SK-N-SH (cell line): Measurements from ENCODE around the gene DPF1. TPM values are rescaled to one million over a fixed set of nuclear protein-coding genes. Genes with fewer than 3 reads are reported as not detected.

Source experiments
- CTCF ChIA-PET: fragments of 300-600, 350-600 bp; formaldehyde crosslinking; extraction: SDS; loops from one replicate; lab custom pipeline; 2021; lab: Yijun Ruan, JAX
- POLR2A ChIA-PET: fragments of 350-600 bp; sonication (Branson Sonifier 250); formaldehyde crosslinking; extraction: SDS; loops from one replicate; lab custom pipeline; 2020; ENCODE audit warnings: antibody characterized with exemption, inconsistent platforms; lab: Yijun Ruan, JAX
- DNase-seq: peaks from one replicate; pipeline ENCODE4 v3.0.0; 2012
- H2AFZ ChIP-seq: fragments of 200-600 bp; sonication (generic); 2 replicates; pipeline ENCODE4 v1.8.1; 2016; ENCODE audit warnings: antibody characterized with exemption, mild to moderate bottlenecking, low read depth
- H3F3A ChIP-seq: fragments of 200-600 bp; sonication (generic); replicated peaks from 2 replicates; pipeline ENCODE3; 2016; ENCODE audit warnings: antibody characterized with exemption, mild to moderate bottlenecking; ENCODE audit not compliant: insufficient read depth
- H3K27ac ChIP-seq, 2 experiments: fragments of 200-500 bp in 1 of 2; fragments of 200-600 bp in 1 of 2; sonication (Bioruptor generic) in 1 of 2; sonication (generic), shearing (Covaris generic) in 1 of 2; 2 replicates each; pipeline versions ENCODE4 v1.5.1 to v1.6.1; 2014 to 2016; ENCODE audit warnings: low read depth in 2 of 2, inconsistent platforms in 1 of 2, low read length in 1 of 2, mild to moderate bottlenecking in 1 of 2, mixed read lengths in 1 of 2
- H3K27me3 ChIP-seq: fragments of 200-600 bp; sonication (generic), shearing (Covaris generic); 2 replicates; pipeline ENCODE4 v1.6.1; 2016; ENCODE audit warnings: mixed run types; ENCODE audit not compliant: insufficient read depth
- H3K36me3 ChIP-seq, 2 experiments: fragments of 200-500 bp in 1 of 2; fragments of 200-600 bp in 1 of 2; sonication (Bioruptor generic) in 1 of 2; sonication (generic) in 1 of 2; replicated peaks in 1 of 2; 2 replicates each; pipeline versions ENCODE3 to v1.5.1; 2014 to 2016; ENCODE audit warnings: low read length in 1 of 2, mild to moderate bottlenecking in 1 of 2; ENCODE audit not compliant: insufficient read depth in 2 of 2, control insufficient read depth in 1 of 2
- H3K4me1 ChIP-seq, 2 experiments: fragments of 200-500 bp in 1 of 2; fragments of 200-600 bp in 1 of 2; sonication (Bioruptor generic) in 1 of 2; sonication (generic), shearing (Covaris generic) in 1 of 2; 2 replicates each; pipeline versions ENCODE4 v1.5.1 to v1.6.1; 2014 to 2016; ENCODE audit warnings: low read depth in 1 of 2, low read length in 1 of 2, mixed run types in 1 of 2; ENCODE audit not compliant: insufficient read depth in 2 of 2, control insufficient read depth in 1 of 2
- H3K4me2 ChIP-seq: fragments of 200-600 bp; sonication (generic), shearing (Covaris generic); 2 replicates; pipeline ENCODE4 v1.6.1; 2017; ENCODE audit warnings: mixed run types
- H3K4me3 ChIP-seq, 2 experiments: fragments of 200-500 bp in 1 of 2; fragments of 200-600 bp in 1 of 2; sonication (Bioruptor generic) in 1 of 2; sonication (generic), shearing (Covaris generic) in 1 of 2; 2 replicates each; pipeline versions ENCODE4 v1.5.1 to v1.8.1; 2014 to 2016; ENCODE audit warnings: low read depth in 2 of 2, inconsistent platforms in 1 of 2, low read length in 1 of 2, mild to moderate bottlenecking in 1 of 2, mixed read lengths in 1 of 2, moderate library complexity in 1 of 2
- H3K79me2 ChIP-seq: fragments of 200-600 bp; sonication (generic); 2 replicates; pipeline ENCODE4 v1.8.1; 2017; ENCODE audit warnings: mild to moderate bottlenecking; ENCODE audit not compliant: insufficient read depth
- H3K9ac ChIP-seq: fragments of 200-600 bp; sonication (generic); 2 replicates; pipeline ENCODE4 v1.6.1; 2017; ENCODE audit warnings: mixed run types
- H3K9me2 ChIP-seq: fragments of 200-600 bp; sonication (generic); 2 replicates; pipeline ENCODE4 v1.6.1; 2017; ENCODE audit warnings: mixed run types
- H3K9me3 ChIP-seq: fragments of 200-600 bp; sonication (generic); 2 replicates; pipeline ENCODE4 v1.6.1; 2017; ENCODE audit warnings: mixed run types, mild to moderate bottlenecking, moderate library complexity
- H4K20me1 ChIP-seq: fragments of 200-600 bp; sonication (generic); 2 replicates; pipeline ENCODE4 v1.6.1; 2017; ENCODE audit warnings: mild to moderate bottlenecking, mixed run types; ENCODE audit not compliant: insufficient read depth
- EZH2phosphoT487 ChIP-seq: fragments of 200-600 bp; sonication (generic); IDR thresholded peaks from 2 replicates; pipeline ENCODE4 v1.6.1; 2017; ENCODE audit warnings: low read depth, mixed run types, mild to moderate bottlenecking, antibody characterized with exemption, moderate library complexity, borderline replicate concordance
- FOSL2 ChIP-seq: IDR thresholded peaks from 2 replicates; pipeline ENCODE4 v1.4.0; 2012; ENCODE audit warnings: low read depth, mild to moderate bottlenecking, moderate library complexity, borderline replicate concordance
- FOXJ3 ChIP-seq: sonication (generic); formaldehyde crosslinking; IDR thresholded peaks from 2 replicates; pipeline ENCODE4 v1.5.1; 2020; ENCODE audit warnings: mild to moderate bottlenecking, missing genetic modification reagents
- FOXM1 ChIP-seq: IDR thresholded peaks from 2 replicates; pipeline ENCODE4 v1.4.0; 2012; ENCODE audit warnings: low read depth, mild to moderate bottlenecking
- NFIC ChIP-seq: IDR thresholded peaks from 2 replicates; pipeline ENCODE4 v1.4.0; 2012; ENCODE audit warnings: borderline replicate concordance
- NRF1 ChIP-seq: IDR thresholded peaks from 2 replicates; pipeline ENCODE4 v1.6.1; 2012; ENCODE audit warnings: low read depth, mild to moderate bottlenecking, low read length
- RAD21 ChIP-seq: IDR thresholded peaks from 2 replicates; pipeline ENCODE4 v1.6.1; 2012; ENCODE audit warnings: mild to moderate bottlenecking, low read length
- RCOR1 ChIP-seq: fragments of 150-350 bp; IDR thresholded peaks from 2 replicates; pipeline ENCODE4 v1.6.1; 2017; ENCODE audit warnings: antibody characterized with exemption, low read length
- RXRA ChIP-seq: IDR thresholded peaks from 2 replicates; pipeline ENCODE4 v1.4.0; 2012; ENCODE audit warnings: low read depth, mild to moderate bottlenecking, borderline replicate concordance
- TAF1 ChIP-seq: IDR thresholded peaks from 2 replicates; pipeline ENCODE4 v1.6.1; 2012; ENCODE audit warnings: low read depth, mild to moderate bottlenecking, low read length, moderate library complexity, borderline replicate concordance
- whole genome bisulfite sequencing: methylation state at CpG from one replicate; pipeline ENCODE4 v1.1.6; 2017; ENCODE audit warnings: low lambda C conversion rate; 5-methylcytosine and 5-hydroxymethylcytosine counted together
- polyA plus RNA-seq, 3 experiments: library from polyadenylated mRNA; depleted of rRNA; stranded (reverse); fragments of >200 nt; gene quantifications; 2 replicates each; pipeline ENCODE4 v1.2.3, GENCODE V29; 2012
- TF ChIP-seq, protein P1 (sequence below): IDR thresholded peaks from 2 replicates; pipeline ENCODE4 v1.4.0; 2012; ENCODE audit warnings: low read depth
- TF ChIP-seq, protein P2 (sequence below): IDR thresholded peaks from 2 replicates; pipeline ENCODE4; 2012
- TF ChIP-seq, protein P3 (sequence below): IDR thresholded peaks from 2 replicates; pipeline ENCODE4 v1.4.0; 2012; ENCODE audit warnings: low read depth, borderline replicate concordance
- TF ChIP-seq, protein P4 (sequence below): fragments of 150-350 bp; IDR thresholded peaks from 2 replicates; pipeline ENCODE4 v1.6.1; 2016; ENCODE audit warnings: mild to moderate bottlenecking, low read depth, low read length
- TF ChIP-seq, protein P5 (sequence below): IDR thresholded peaks from 2 replicates; pipeline ENCODE4 v1.6.1; 2012; ENCODE audit warnings: mild to moderate bottlenecking, low read depth, low read length, moderate library complexity

DPF1 gene
- polyA plus RNA-seq, 1 of the 3 experiments (the other 2 are of a cell fraction) = 4.8 TPM

DNA sequence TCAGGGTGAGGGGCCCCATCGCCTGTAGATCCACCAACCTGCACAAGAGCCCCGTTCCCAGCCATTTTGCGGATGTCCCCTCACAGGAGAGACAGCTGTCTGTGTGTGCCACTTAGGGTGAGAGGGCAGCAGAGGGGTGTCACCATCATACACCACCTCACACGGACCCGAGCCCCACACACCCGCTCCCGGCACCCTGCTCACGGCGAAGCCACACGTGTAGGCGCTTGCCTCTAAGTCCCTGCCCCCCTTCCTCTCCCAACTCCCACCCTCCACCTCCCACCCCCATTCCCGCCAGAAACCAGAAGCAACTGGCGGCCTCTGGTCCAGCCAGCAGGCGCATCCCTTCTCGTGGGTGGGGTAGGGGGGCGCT, 4.0 kb upstream of the DPF1 start:
- peaks cover 0 to 9% of the 10 kb centered on the region in 2 experiments; a peak in 1 of 4 replicates for H3K4me1 ChIP-seq
- 46% methylated on average over 13 of the region's 16 CpGs for WGBS
- no peaks in the 10 kb centered on the region for H3K36me3 ChIP-seq
- no peak overlapping the region; a peak in 1 of 4 replicates for H3K4me3 ChIP-seq
- H3K4me2 ChIP-seq = no peak overlapping the region
- no peak overlapping the region for H3K27ac ChIP-seq
- CTCF ChIA-PET = interaction anchor here (0.7 to 2.3 kb wide), 7 partner anchors 36 to 329 kb away, joined by 3 to 23 read pairs (median 4); partner anchors contain the start of gene WDR87
- peaks cover 7% of the 10 kb centered on the region; the same call in 1 of the 2 replicates for H3K79me2 ChIP-seq
- H4K20me1 ChIP-seq = no peaks in the 10 kb centered on the region
- no peaks in the 10 kb centered on the region for H3K27me3 ChIP-seq
- H3K9ac ChIP-seq = no peak overlapping the region
- no peak for DNase-seq
- peaks cover 9% of the 10 kb centered on the region for H3F3A ChIP-seq
- POLR2A ChIA-PET = no interaction called here
- TF ChIP-seq, protein P1, sequence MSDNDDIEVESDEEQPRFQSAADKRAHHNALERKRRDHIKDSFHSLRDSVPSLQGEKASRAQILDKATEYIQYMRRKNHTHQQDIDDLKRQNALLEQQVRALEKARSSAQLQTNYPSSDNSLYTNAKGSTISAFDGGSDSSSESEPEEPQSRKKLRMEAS = no peak
- TF ChIP-seq RXRA (no peak), EZH2phosphoT487 (no peak), FOXJ3 (CRISPR knock-in tag) (no peak), NFIC (no peak), FOXM1 (no peak), RCOR1 (no peak), NRF1 (no peak)
- TF ChIP-seq, protein P2, sequence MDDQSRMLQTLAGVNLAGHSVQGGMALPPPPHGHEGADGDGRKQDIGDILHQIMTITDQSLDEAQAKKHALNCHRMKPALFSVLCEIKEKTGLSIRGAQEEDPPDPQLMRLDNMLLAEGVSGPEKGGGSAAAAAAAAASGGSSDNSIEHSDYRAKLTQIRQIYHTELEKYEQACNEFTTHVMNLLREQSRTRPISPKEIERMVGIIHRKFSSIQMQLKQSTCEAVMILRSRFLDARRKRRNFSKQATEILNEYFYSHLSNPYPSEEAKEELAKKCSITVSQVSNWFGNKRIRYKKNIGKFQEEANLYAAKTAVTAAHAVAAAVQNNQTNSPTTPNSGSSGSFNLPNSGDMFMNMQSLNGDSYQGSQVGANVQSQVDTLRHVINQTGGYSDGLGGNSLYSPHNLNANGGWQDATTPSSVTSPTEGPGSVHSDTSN = no peak
- TF ChIP-seq, protein P3, sequence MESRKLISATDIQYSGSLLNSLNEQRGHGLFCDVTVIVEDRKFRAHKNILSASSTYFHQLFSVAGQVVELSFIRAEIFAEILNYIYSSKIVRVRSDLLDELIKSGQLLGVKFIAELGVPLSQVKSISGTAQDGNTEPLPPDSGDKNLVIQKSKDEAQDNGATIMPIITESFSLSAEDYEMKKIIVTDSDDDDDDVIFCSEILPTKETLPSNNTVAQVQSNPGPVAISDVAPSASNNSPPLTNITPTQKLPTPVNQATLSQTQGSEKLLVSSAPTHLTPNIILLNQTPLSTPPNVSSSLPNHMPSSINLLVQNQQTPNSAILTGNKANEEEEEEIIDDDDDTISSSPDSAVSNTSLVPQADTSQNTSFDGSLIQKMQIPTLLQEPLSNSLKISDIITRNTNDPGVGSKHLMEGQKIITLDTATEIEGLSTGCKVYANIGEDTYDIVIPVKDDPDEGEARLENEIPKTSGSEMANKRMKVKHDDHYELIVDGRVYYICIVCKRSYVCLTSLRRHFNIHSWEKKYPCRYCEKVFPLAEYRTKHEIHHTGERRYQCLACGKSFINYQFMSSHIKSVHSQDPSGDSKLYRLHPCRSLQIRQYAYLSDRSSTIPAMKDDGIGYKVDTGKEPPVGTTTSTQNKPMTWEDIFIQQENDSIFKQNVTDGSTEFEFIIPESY = no peak
- TF ChIP-seq, all 33 proteins: peak for 0
- H3K9me2 ChIP-seq = no peaks in the 10 kb centered on the region
- H3K9me3 ChIP-seq = no peaks in the 10 kb centered on the region
- no peak overlapping the region for H2AFZ ChIP-seq

DNA sequence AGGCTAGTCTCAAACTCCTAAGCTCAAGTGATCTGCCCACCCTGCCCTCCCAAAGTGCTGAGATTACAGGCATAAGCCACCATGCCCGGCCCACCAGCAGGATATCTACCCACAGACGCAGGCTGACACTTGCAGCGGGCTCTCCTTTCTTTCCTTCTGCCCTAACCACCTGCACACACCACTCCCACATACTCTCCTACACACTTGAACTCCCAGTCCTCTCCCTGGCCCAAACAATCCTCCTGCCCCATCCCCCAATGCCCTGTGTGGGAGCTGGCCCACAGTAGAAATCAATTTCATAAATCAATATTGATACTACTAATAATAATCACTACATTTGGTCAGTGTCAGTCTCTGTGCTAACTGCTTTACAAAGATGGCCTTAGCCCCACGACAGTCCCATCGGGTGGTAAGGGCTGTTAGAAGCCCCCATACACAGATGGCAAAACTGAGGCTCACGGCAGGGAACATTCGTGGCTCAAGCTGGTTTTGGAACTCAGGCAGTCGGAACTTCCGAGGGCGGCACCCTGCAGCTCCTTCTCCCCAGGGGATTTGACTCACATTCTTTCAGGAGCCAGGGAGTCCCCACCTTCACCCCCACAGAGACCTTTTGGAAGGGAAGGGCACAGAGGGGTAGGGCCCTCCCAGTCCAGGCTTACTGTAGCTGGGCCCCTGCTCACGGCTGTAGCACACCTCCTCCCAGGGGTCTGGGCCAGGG, 3.4 kb upstream of the DPF1 start:
- no peak overlapping the region; a peak in 1 of 4 replicates for H3K4me3 ChIP-seq
- DNase-seq = no peak
- CTCF ChIA-PET = interaction anchor here (0.7 to 2.3 kb wide), 11 partner anchors 20 to 329 kb away, joined by 3 to 23 read pairs (median 3); partner anchors contain the start of genes PSMD8 and WDR87
- no peak overlapping the region for H2AFZ ChIP-seq
- POLR2A ChIA-PET = no interaction called here
- no peaks in the 10 kb centered on the region for H4K20me1 ChIP-seq
- H3K9me3 ChIP-seq = no peaks in the 10 kb centered on the region
- no peaks in the 10 kb centered on the region for H3K9me2 ChIP-seq
- H3K4me1 ChIP-seq = peaks cover 0 to 9% of the 10 kb centered on the region in 2 experiments; a peak in 1 of 4 replicates
- no peaks in the 10 kb centered on the region for H3K36me3 ChIP-seq
- WGBS = 77% methylated on average over 11 of the region's 11 CpGs
- no peak overlapping the region for H3K27ac ChIP-seq
- H3K9ac ChIP-seq = no peak overlapping the region
- no peak overlapping the region for H3K4me2 ChIP-seq
- peaks cover 9% of the 10 kb centered on the region for H3F3A ChIP-seq
- H3K79me2 ChIP-seq = peaks cover 7% of the 10 kb centered on the region; the same call in 1 of the 2 replicates
- H3K27me3 ChIP-seq = no peaks in the 10 kb centered on the region
- no peak for TF ChIP-seq TAF1
- no peak for TF ChIP-seq FOSL2
- no peak for TF ChIP-seq NRF1
- TF ChIP-seq RAD21 = no peak
- TF ChIP-seq, protein P4, sequence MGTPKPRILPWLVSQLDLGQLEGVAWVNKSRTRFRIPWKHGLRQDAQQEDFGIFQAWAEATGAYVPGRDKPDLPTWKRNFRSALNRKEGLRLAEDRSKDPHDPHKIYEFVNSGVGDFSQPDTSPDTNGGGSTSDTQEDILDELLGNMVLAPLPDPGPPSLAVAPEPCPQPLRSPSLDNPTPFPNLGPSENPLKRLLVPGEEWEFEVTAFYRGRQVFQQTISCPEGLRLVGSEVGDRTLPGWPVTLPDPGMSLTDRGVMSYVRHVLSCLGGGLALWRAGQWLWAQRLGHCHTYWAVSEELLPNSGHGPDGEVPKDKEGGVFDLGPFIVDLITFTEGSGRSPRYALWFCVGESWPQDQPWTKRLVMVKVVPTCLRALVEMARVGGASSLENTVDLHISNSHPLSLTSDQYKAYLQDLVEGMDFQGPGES = no peak
- TF ChIP-seq, protein P3 = no peak
- TF ChIP-seq, protein P5, sequence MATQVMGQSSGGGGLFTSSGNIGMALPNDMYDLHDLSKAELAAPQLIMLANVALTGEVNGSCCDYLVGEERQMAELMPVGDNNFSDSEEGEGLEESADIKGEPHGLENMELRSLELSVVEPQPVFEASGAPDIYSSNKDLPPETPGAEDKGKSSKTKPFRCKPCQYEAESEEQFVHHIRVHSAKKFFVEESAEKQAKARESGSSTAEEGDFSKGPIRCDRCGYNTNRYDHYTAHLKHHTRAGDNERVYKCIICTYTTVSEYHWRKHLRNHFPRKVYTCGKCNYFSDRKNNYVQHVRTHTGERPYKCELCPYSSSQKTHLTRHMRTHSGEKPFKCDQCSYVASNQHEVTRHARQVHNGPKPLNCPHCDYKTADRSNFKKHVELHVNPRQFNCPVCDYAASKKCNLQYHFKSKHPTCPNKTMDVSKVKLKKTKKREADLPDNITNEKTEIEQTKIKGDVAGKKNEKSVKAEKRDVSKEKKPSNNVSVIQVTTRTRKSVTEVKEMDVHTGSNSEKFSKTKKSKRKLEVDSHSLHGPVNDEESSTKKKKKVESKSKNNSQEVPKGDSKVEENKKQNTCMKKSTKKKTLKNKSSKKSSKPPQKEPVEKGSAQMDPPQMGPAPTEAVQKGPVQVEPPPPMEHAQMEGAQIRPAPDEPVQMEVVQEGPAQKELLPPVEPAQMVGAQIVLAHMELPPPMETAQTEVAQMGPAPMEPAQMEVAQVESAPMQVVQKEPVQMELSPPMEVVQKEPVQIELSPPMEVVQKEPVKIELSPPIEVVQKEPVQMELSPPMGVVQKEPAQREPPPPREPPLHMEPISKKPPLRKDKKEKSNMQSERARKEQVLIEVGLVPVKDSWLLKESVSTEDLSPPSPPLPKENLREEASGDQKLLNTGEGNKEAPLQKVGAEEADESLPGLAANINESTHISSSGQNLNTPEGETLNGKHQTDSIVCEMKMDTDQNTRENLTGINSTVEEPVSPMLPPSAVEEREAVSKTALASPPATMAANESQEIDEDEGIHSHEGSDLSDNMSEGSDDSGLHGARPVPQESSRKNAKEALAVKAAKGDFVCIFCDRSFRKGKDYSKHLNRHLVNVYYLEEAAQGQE = no peak
